ENCODE measurements around the gene ADAMTS6. TPM values are rescaled to one million over a fixed set of nuclear protein-coding genes. Genes with fewer than 3 reads are reported as not detected.

The ADAMTS6 gene
- total RNA-seq, 2 donors from 2014 or later: 0.91 to 20.7 TPM

DNA sequence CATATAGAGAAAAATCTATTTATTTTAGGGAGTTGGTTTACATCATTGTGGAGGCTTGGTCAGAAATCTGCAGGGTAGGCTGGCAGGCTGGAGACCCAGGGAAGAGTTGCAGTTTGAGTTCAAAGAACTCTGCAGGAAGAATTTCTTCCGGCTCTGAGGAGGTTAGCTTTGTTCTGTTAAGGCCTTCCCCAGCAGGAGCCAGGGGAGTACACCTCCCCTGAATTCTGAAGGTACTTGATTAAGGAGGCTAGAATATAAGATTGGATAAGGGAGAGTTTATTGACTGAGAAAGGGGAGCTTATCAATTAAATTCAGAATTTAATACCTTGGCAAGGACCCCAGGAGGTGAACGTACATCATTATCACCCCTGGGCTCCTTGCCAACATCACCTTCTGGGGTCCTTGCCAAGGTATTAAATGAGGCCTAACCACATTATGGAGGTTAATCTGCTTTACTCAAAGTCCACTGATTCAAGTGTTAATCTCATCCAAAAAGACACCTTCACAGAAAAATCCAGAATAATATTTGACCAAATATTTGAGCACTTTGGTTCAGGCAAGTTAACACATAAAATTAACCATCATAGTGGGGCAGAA, 361.3 kb downstream of the ADAMTS6 start:
- no peak for DNase-seq (ENCODE audit: low spot score)
- 28% methylated on average over 2 of the region's 2 CpGs for WGBS
- Histone ChIP-seq H3K36me3 (no peaks in the 10 kb centered on the region), H3K27me3 (replicated peaks; ENCODE audit: insufficient read depth) (no peaks in the 10 kb centered on the region), H3K4me1 (replicated peaks) (no peaks in the 10 kb centered on the region), H3K9me3 (no peaks in the 10 kb centered on the region), H3K27ac (no peak overlapping the region), H3K4me3 (no peak overlapping the region)
- TF ChIP-seq POLR2AphosphoS5 (IDR thresholded peaks at IDR 0.05): no peak
- TF ChIP-seq POLR2A (IDR thresholded peaks at IDR 0.05): no peak
- TF ChIP-seq, protein P1, sequence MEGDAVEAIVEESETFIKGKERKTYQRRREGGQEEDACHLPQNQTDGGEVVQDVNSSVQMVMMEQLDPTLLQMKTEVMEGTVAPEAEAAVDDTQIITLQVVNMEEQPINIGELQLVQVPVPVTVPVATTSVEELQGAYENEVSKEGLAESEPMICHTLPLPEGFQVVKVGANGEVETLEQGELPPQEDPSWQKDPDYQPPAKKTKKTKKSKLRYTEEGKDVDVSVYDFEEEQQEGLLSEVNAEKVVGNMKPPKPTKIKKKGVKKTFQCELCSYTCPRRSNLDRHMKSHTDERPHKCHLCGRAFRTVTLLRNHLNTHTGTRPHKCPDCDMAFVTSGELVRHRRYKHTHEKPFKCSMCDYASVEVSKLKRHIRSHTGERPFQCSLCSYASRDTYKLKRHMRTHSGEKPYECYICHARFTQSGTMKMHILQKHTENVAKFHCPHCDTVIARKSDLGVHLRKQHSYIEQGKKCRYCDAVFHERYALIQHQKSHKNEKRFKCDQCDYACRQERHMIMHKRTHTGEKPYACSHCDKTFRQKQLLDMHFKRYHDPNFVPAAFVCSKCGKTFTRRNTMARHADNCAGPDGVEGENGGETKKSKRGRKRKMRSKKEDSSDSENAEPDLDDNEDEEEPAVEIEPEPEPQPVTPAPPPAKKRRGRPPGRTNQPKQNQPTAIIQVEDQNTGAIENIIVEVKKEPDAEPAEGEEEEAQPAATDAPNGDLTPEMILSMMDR (IDR thresholded peaks at IDR 0.05): no peak
- intact Hi-C loops (cut with DNase I): loop anchor here (10.0 kb wide), 1 partner anchor 306 kb away; no protein-coding TSS in a partner anchor

DNA sequence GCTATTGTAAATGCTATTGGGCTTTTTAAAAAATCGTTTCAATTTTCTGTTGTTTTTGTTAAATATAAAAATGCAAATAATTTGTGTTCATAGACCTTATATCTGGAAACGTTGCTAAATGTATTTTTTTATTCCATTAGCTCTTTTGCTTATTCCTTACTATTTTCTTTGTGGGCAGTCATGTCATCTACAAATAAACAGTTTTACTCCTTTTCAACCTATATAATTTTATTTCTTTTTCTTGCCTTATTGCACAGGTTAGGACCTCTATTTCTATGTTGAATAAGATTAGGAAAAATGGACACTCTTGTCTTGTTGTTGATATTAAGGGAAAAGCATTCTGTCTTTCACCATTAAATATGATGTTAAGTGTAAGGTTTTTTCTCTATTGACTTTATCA, 364.2 kb downstream of the ADAMTS6 start:
- Histone ChIP-seq H3K27me3 (replicated peaks; ENCODE audit: insufficient read depth) (no peaks in the 10 kb centered on the region), H3K4me3 (no peak overlapping the region), H3K36me3 (no peaks in the 10 kb centered on the region), H3K9me3 (no peaks in the 10 kb centered on the region), H3K4me1 (replicated peaks) (no peaks in the 10 kb centered on the region), H3K27ac (no peak overlapping the region)
- WGBS: 86% methylated on average over 2 of the region's 2 CpGs
- TF ChIP-seq POLR2AphosphoS5 (IDR thresholded peaks at IDR 0.05) (no peak), POLR2A (IDR thresholded peaks at IDR 0.05) (no peak)
- TF ChIP-seq, protein P1 (IDR thresholded peaks at IDR 0.05): no peak
- intact Hi-C loops (cut with DNase I): no loop called here
- DNase-seq (ENCODE audit: low spot score): no peak

DNA sequence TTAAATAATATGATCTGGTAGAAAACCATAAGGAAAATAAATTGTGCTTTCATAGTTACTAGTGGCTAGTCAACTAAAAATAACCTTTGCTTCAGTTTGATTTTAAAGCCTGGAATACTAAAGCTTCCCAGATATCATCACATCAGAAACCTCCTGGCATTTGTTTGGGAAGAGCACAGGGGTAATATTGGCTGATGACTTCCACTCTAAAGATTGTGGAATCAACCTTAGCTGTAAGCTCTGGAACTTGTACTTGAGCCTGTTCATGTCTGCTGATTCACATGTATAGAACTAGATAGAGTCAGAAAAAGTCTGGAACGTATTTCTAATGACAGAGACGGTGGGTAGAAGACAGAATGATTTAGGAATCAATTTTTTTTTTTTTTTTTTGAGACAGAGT, 367.9 kb downstream of the ADAMTS6 start:
- H3K9me3 ChIP-seq: no peaks in the 10 kb centered on the region
- no peaks in the 10 kb centered on the region for H3K27me3 ChIP-seq (replicated peaks; ENCODE audit: insufficient read depth)
- no peak overlapping the region for H3K27ac ChIP-seq
- H3K36me3 ChIP-seq: no peaks in the 10 kb centered on the region
- intact Hi-C loops (cut with DNase I): no loop called here
- DNase-seq (ENCODE audit: low spot score): no peak
- no peaks in the 10 kb centered on the region for H3K4me1 ChIP-seq (replicated peaks)
- 84% methylated on average over 2 of the region's 2 CpGs for WGBS
- no peak overlapping the region for H3K4me3 ChIP-seq
- no peak for TF ChIP-seq POLR2AphosphoS5 (IDR thresholded peaks at IDR 0.05)
- no peak for TF ChIP-seq POLR2A (IDR thresholded peaks at IDR 0.05)

DNA sequence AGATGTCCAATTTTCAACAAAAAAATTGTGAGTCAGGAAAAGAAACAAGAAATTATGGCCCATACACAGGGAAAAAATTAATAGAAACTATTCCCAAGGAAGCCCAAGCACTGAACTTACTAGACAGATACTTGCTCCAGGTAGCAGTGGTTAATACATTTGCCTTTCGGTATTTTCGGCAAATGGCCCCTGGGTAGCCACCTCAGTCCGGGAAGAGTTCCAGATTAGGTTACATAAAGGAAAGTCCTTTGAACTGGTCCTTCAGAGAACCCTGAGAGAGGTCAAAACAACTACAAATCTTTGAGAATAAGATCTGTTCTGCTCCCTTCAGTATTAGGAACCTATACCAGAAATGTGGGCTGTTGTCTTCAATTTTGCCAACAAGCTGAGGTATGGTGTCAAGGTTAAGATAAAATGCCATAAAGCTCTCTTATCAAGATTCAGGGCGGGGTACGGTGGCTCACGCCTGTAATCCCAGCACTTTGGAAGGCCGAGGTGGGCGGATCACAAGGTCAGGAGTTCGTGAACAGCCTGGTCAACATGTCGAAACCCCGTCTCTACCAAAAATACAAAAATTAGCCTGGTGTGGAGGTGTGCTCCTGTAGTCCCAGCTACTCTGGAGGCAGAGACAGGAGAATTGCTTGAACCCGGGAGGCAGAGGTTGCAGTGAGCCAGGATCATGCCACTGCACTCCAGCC, 369.6 kb downstream of the ADAMTS6 start:
- Histone ChIP-seq H3K4me1 (replicated peaks) (no peaks in the 10 kb centered on the region), H3K27ac (no peak overlapping the region), H3K36me3 (no peaks in the 10 kb centered on the region), H3K27me3 (replicated peaks; ENCODE audit: insufficient read depth) (no peaks in the 10 kb centered on the region), H3K4me3 (no peak overlapping the region), H3K9me3 (no peaks in the 10 kb centered on the region)
- intact Hi-C loops (cut with DNase I): no loop called here
- no peak for DNase-seq (ENCODE audit: low spot score)
- 93% methylated on average over 12 of the region's 12 CpGs for WGBS
- TF ChIP-seq, protein P1 (IDR thresholded peaks at IDR 0.05): no peak
- TF ChIP-seq POLR2AphosphoS5 (IDR thresholded peaks at IDR 0.05) (no peak), POLR2A (IDR thresholded peaks at IDR 0.05) (no peak)

DNA sequence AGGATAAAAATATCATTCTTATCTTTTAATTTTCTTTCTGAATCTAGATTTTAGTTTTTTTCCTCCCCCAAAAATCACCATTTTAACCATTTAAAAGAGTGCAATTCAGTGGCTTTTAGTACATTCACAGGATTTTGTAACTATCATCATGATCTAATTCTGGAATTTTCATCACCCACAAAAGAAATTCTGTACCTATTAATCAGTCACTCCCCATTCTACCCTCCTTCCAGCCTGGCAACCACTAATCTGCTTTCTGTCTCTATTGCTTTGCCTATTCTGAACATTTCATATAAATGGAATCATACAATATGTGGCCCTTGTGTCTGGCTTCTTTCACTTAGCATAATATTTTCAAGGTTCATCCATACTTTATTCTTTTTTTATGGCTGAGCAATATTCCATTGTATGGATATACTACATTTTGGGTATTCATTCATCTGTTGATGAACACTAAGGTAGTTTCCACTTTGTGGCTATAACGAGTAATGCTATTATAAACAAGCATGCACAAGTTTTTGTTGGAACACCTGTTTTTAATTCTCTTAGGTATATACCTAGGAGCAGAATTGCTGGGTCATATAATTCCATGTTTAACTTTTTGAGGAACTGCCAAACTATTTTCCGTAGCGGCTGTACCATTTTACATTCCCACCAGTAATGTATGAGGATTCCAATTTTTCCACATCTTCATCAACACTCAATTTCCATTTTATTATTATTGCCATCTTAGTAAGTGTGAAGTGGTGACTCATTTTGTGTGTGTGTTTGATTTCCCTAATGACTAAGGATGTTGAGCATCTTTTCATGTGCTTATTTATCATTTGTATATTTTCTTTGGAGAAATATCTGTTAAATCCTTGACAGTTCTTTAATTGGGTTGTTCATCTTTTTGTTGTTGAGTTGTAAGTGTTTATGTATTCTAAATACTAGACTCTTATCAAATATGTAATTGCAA, 372.7 kb downstream of the ADAMTS6 start:
- intact Hi-C loops (cut with DNase I): loop anchor here (10.0 kb wide), 1 partner anchor 144 kb away; no protein-coding TSS in a partner anchor
- TF ChIP-seq POLR2AphosphoS5 (IDR thresholded peaks at IDR 0.05): no peak
- TF ChIP-seq, protein P1 (IDR thresholded peaks at IDR 0.05): no peak
- TF ChIP-seq POLR2A (IDR thresholded peaks at IDR 0.05): no peak
- no peak overlapping the region for H3K4me3 ChIP-seq
- H3K9me3 ChIP-seq: no peaks in the 10 kb centered on the region
- H3K27me3 ChIP-seq (replicated peaks; ENCODE audit: insufficient read depth): no peaks in the 10 kb centered on the region
- H3K4me1 ChIP-seq (replicated peaks): no peaks in the 10 kb centered on the region
- no peaks in the 10 kb centered on the region for H3K36me3 ChIP-seq
- 95% methylated on average over 3 of the region's 3 CpGs for WGBS
- no peak overlapping the region for H3K27ac ChIP-seq
- DNase-seq (ENCODE audit: low spot score): no peak
